LNCaP clone FGC (cell line): ENCODE results near the gene SMTNL2.

ENCODE experiments used
- DNase-seq: peaks from one replicate; pipeline ENCODE4 v3.0.0-alpha.2; 2011; ENCODE audit warnings: low read depth
- H3K4me3 ChIP-seq: 2 replicates; pipeline ENCODE4 v1.5.1; 2011; ENCODE audit warnings: mild to moderate bottlenecking, low read depth, low read length, control low read depth
- CTCF ChIP-seq: IDR thresholded peaks from 2 replicates; pipeline ENCODE4 v1.5.1; 2012; ENCODE audit warnings: mild to moderate bottlenecking; ENCODE audit not compliant: control insufficient read depth, insufficient read depth; ENCODE audit errors: extremely low read depth

The SMTNL2 gene

GRCh38 chr17:4562015-4562969, 22.0 kb upstream of the SMTNL2 start:
- H3K4me3 ChIP-seq = no peak overlapping the region
- DNase-seq = no peak
- no peak for TF ChIP-seq CTCF

GRCh38 chr17:4565209-4566141, 18.9 kb upstream of the SMTNL2 start:
- peak; percentile 65 for DNase-seq
- TF ChIP-seq CTCF = peak; percentile 87
- no peak overlapping the region for H3K4me3 ChIP-seq

- H3K4me3 ChIP-seq = no peak overlapping the region
- peak; percentile 87 for TF ChIP-seq CTCF
- peak; percentile 33 for DNase-seq
Measured at GRCh38 chr17:4566785-4567184, 17.5 kb upstream of the SMTNL2 start.

GRCh38 chr17:4569591-4569990, 14.7 kb upstream of the SMTNL2 start:
- no peak overlapping the region for H3K4me3 ChIP-seq

GRCh38 chr17:4572131-4572530, 12.2 kb upstream of the SMTNL2 start:
- no peak for TF ChIP-seq CTCF
- H3K4me3 ChIP-seq = no peak overlapping the region

More at GRCh38 chr17:4569591-4569990, 14.7 kb upstream of the SMTNL2 start:
- TF ChIP-seq CTCF = no peak
- no peak for DNase-seq

GRCh38 chr17:4573115-4573514, 11.2 kb upstream of the SMTNL2 start:
- no peak overlapping the region for H3K4me3 ChIP-seq

More at GRCh38 chr17:4572131-4572530, 12.2 kb upstream of the SMTNL2 start:
- no peak for DNase-seq

More at GRCh38 chr17:4573115-4573514, 11.2 kb upstream of the SMTNL2 start:
- TF ChIP-seq CTCF = no peak
- DNase-seq = no peak
